Sigmoid colon (tissue), 7 donors: ENCODE data around the gene GRM7. TPM values are rescaled to one million over a fixed set of nuclear protein-coding genes. Genes with fewer than 3 reads are reported as not detected.

Experiments used
- DNase-seq: peaks from one replicate; pipeline ENCODE4 v3.0.0-alpha.2; 2019
- H3K27ac ChIP-seq, 4 donors: fragments of 200-600 bp; sonication (generic); one replicate each; pipeline ENCODE4 v1.5.1; 2016 to 2019; ENCODE audit warnings: mild to moderate bottlenecking in 1 of 4
- H3K27me3 ChIP-seq, 3 donors: fragments of 200-600 bp; sonication (generic); one replicate each; pipeline ENCODE4 v1.5.1; 2019; ENCODE audit warnings: mild to moderate bottlenecking in 1 of 3
- H3K36me3 ChIP-seq, 4 donors: fragments of 200-600 bp; sonication (generic); one replicate each; pipeline ENCODE4 v1.5.1; 2016 to 2019
- H3K4me1 ChIP-seq, 4 donors: fragments of 200-600 bp; sonication (generic); one replicate each; pipeline ENCODE4 v1.5.1; 2017 to 2019
- H3K4me3 ChIP-seq, 4 donors: fragments of 200-600 bp; sonication (generic); one replicate each; pipeline ENCODE4 v1.5.1; 2017 to 2019; ENCODE audit warnings: mild to moderate bottlenecking in 2 of 4, moderate library complexity in 1 of 4
- H3K9me3 ChIP-seq, 4 donors: fragments of 200-600 bp in 3 of 4; sonication (generic) in 3 of 4; one replicate each; pipeline versions ENCODE4 v1.5.1 to v1.6.1; 2013 to 2019
- CTCF ChIP-seq, 4 experiments: fragments of 450-650 bp in 3 of 4; fragments of 200-600 bp in 1 of 4; IDR thresholded peaks; one replicate each; pipeline ENCODE4 v1.5.1; 2016 to 2019; ENCODE audit warnings: antibody characterized with exemption in 4 of 4, mild to moderate bottlenecking in 3 of 4, moderate library complexity in 2 of 4
- EP300 ChIP-seq, 4 donors: sonication (generic); formaldehyde crosslinking; IDR thresholded peaks; one replicate each; pipeline ENCODE4 v1.6.1; 2017; ENCODE audit warnings: antibody characterized with exemption in 4 of 4
- POLR2A ChIP-seq, 2 donors: fragments of 450-650 bp; IDR thresholded peaks; one replicate each; pipeline ENCODE4 v1.6.1; 2016; ENCODE audit warnings: antibody characterized with exemption in 2 of 2, mild to moderate bottlenecking in 2 of 2, moderate library complexity in 2 of 2
- POLR2AphosphoS5 ChIP-seq, 4 donors: sonication (generic); formaldehyde crosslinking; IDR thresholded peaks; one replicate each; pipeline ENCODE4 v1.6.1; 2017; ENCODE audit warnings: antibody characterized with exemption in 4 of 4
- WGBS, 2 donors: extraction: QIAGEN DNeasy Blood & Tissue Kit; methylation state at CpG; one replicate each; pipeline ENCODE4 v1.1.7; 2013; 5-methylcytosine and 5-hydroxymethylcytosine counted together
- intact Hi-C: fragments of 100-400 bp; cut with DNase I; formaldehyde crosslinking; loops from one replicate; pipeline ENCODE4 v1.15.1; 2023
- polyA plus RNA-seq, 3 donors: library from polyadenylated mRNA; stranded (reverse); fragments of 200-250 nt; gene quantifications; one replicate each; pipeline ENCODE4 v1.2.3, GENCODE V29; 2013
- total RNA-seq, 4 donors: library from RNA; depleted of rRNA; stranded (reverse); fragments of >200 nt; gene quantifications; one replicate each; pipeline ENCODE4 v1.1.0, GENCODE V29; 2016
- donor health status: healthy with polysubstance abuse.
- donor health status: Bipolar disorder and iron deficiency.
- donor health status: healthy.

GRM7 gene
- total and polyA plus RNA-seq, 7 donors, result 0.09 to 0.71 (median 0.22) TPM; not detected in 3

DNA sequence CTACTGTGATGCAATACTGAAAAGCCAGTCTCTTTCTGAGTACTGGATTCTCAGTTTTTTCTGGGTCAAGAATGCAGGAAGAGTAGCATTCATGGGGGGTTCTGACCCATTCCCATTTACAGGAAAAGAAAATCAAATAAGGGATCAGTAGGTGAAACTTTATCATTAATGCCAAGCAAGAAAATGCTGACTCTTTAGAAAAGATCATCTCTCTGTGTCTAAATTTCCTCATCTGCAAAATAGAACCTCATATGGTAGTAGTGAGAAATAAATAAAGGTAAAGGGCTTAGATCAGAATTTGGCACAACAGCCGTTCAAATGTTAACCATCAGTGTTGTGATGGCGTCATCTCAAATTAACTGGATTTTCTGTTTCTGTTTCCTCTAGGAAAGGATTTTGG lies 833.1 kb downstream of the GRM7 start:
- H3K4me1 ChIP-seq, result no peaks in the 10 kb centered on the region
- DNase-seq, result no peak

DNA sequence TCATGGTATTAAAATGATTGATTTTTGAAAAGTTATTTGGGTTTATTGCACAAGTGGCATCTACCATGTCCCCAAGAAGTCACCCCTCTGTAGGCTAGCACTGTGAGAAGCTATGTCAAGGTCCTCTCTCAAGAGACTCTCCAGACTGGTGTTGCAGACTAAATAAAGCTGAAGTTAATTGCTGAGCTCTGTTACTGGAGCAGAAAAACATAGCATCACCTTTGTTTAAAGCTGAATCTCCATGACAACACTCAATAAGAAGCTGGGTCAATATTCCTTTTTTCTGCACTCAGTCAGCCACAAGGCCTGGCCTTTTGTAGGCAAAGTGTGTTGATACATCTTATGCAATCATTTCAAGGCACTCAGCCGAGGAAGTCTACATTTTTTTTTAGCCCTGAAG lies 834.1 kb downstream of the GRM7 start:
- TF ChIP-seq POLR2AphosphoS5 (IDR thresholded peaks at IDR 0.05) (no peak), POLR2A (IDR thresholded peaks at IDR 0.05) (no peak), EP300 (IDR thresholded peaks at IDR 0.05) (no peak), CTCF (IDR thresholded peaks at IDR 0.05) (no peak)
- no peak for DNase-seq
- H3K4me1 ChIP-seq, result no peaks in the 10 kb centered on the region
- WGBS, 2 donors, result 52 to 69% methylated on average over 1 of the region's 1 CpG
- intact Hi-C loops, result no loop called here
- H3K36me3 ChIP-seq, result no peaks in the 10 kb centered on the region
- no peak overlapping the region for H3K27ac ChIP-seq
- H3K4me3 ChIP-seq, result no peak overlapping the region
- no peaks in the 10 kb centered on the region for H3K27me3 ChIP-seq
- peaks cover 0 to 2% (median 0%) of the 10 kb centered on the region in 4 donors for H3K9me3 ChIP-seq

More for the DNA sequence above, 833.1 kb downstream of the GRM7 start:
- Histone ChIP-seq H3K27ac (no peak overlapping the region), H3K27me3 (no peaks in the 10 kb centered on the region), H3K4me3 (no peak overlapping the region), H3K36me3 (no peaks in the 10 kb centered on the region), H3K9me3 (peaks cover 0 to 2% (median 0%) of the 10 kb centered on the region in 4 donors)
- intact Hi-C loops, result no loop called here
- 89 to 93% methylated on average over 2 of the region's 2 CpGs for WGBS, 2 donors
- TF ChIP-seq CTCF (IDR thresholded peaks at IDR 0.05) (no peak), POLR2AphosphoS5 (IDR thresholded peaks at IDR 0.05) (no peak), EP300 (IDR thresholded peaks at IDR 0.05) (no peak), POLR2A (IDR thresholded peaks at IDR 0.05) (no peak)

DNA sequence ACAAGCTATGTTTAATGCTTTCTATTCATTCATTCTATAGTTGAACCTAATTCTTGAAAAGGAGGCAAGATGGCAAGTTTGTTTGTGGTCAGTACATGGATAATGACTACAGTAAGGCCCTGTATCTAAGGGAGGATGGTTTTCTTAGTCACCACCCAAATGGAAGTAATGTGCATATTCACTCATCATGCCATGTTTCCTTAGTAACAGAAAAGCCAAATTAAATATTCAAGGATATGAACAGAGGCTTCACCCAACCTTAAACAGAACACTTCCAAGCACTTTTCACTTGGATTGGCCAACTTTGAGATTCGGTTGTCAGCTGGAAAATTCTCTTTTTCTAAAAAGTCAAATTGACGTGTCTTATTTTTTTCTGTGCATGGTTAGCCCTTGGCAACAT lies 835.4 kb downstream of the GRM7 start:
- Histone ChIP-seq H3K27ac (no peak overlapping the region), H3K27me3 (no peaks in the 10 kb centered on the region), H3K36me3 (no peaks in the 10 kb centered on the region), H3K4me1 (no peaks in the 10 kb centered on the region), H3K9me3 (peaks cover 0 to 2% (median 0%) of the 10 kb centered on the region in 4 donors), H3K4me3 (no peak overlapping the region)
- WGBS, 2 donors, result 89 to 91% methylated on average over 2 of the region's 2 CpGs
- no peak for DNase-seq
- intact Hi-C loops, result no loop called here
- TF ChIP-seq POLR2A (IDR thresholded peaks at IDR 0.05) (no peak), EP300 (IDR thresholded peaks at IDR 0.05) (no peak), CTCF (IDR thresholded peaks at IDR 0.05) (no peak), POLR2AphosphoS5 (IDR thresholded peaks at IDR 0.05) (no peak)

DNA sequence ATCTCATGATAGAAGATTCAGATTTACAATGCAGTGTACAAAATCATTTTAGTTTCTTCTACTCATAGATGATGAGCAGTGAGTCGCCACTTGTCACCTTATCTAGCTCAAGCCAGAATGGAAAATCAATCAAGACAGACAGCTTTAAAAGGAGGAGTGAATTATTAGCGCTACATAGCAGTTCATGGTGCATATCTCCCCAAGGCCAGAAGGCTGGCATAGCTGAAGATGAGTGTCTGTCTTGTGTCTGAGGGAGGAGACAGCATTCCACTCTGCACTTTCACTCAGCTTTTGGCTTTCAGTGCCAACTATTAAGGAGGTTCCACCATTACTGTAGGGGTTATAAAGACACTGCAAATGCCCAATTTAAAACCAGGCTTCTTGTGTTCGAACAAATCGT lies 836.6 kb downstream of the GRM7 start:
- no peaks in the 10 kb centered on the region for H3K4me1 ChIP-seq
- no peaks in the 10 kb centered on the region for H3K36me3 ChIP-seq
- TF ChIP-seq POLR2A (IDR thresholded peaks at IDR 0.05) (no peak), CTCF (IDR thresholded peaks at IDR 0.05) (no peak)
- H3K27ac ChIP-seq, result no peak overlapping the region
- H3K9me3 ChIP-seq, result peaks cover 0 to 2% (median 0%) of the 10 kb centered on the region in 4 donors
- H3K27me3 ChIP-seq, result no peaks in the 10 kb centered on the region
- intact Hi-C loops, result no loop called here
- WGBS, 2 donors, result 68 to 83% methylated on average over 4 of the region's 4 CpGs
- H3K4me3 ChIP-seq, result no peak overlapping the region
- no peak for DNase-seq

DNA sequence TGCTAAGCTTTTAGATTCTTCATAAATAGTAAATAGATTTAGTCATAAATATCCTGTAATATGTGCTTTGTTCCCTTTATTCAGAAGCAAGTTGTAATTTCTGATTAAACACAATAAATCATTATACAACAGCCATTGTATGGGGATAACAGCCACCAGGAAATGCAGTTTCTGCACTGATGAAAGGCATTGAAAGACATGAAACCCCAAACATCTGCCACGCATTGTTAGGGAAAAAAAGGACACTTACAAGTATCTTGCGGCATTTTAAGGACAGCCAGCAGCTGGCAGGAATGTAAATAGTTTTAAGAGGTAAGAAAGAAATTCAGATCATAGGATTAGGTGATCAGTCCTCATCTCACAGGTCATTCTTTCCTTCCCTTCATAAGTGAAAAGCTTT lies 839.6 kb downstream of the GRM7 start:
- 32 to 67% methylated on average over 2 of the region's 2 CpGs for WGBS, 2 donors

More for the DNA sequence above, 839.6 kb downstream of the GRM7 start:
- no peaks in the 10 kb centered on the region for H3K9me3 ChIP-seq
- no peak for TF ChIP-seq POLR2A (IDR thresholded peaks at IDR 0.05)
- no peak for TF ChIP-seq POLR2AphosphoS5 (IDR thresholded peaks at IDR 0.05)
- no peak for TF ChIP-seq EP300 (IDR thresholded peaks at IDR 0.05)
- no peak for TF ChIP-seq CTCF (IDR thresholded peaks at IDR 0.05)
- intact Hi-C loops, result no loop called here
- no peaks in the 10 kb centered on the region for H3K27me3 ChIP-seq
- H3K27ac ChIP-seq, result no peak overlapping the region
- no peak for DNase-seq
- H3K4me1 ChIP-seq, result no peaks in the 10 kb centered on the region
- H3K36me3 ChIP-seq, result no peaks in the 10 kb centered on the region
- no peak overlapping the region for H3K4me3 ChIP-seq
